HG03025 (cell line): ENCODE results near the gene ARHGEF6.

Source experiments
- ATAC-seq: cut with Tn5 transposase; IDR thresholded peaks from one replicate; pipeline ENCODE4 v1.9.1; 2021; ENCODE audit warnings: mild to moderate bottlenecking, moderate library complexity; ENCODE audit not compliant: unreplicated experiment, low FRiP score

ARHGEF6 gene

GRCh38 chrX:136652822-136653723, 127.7 kb downstream of the ARHGEF6 start:
- no peak for ATAC-seq

- no peak for ATAC-seq
Observed at GRCh38 chrX:136650811-136651210, 129.9 kb downstream of the ARHGEF6 start.

- no peak for ATAC-seq
Observed at GRCh38 chrX:136647677-136648360, 132.9 kb downstream of the ARHGEF6 start, which contains the start of gene CD40LG. CD40LG (plus strand) TSS chrX:136648158; CDS start chrX:136648249, 91 bp downstream.

GRCh38 chrX:136646602-136647239, 134.0 kb downstream of the ARHGEF6 start:
- no peak for ATAC-seq

- ATAC-seq = no peak
Observed at GRCh38 chrX:136643243-136643642, 137.5 kb downstream of the ARHGEF6 start.

GRCh38 chrX:136639506-136640176, 141.1 kb downstream of the ARHGEF6 start:
- ATAC-seq = no peak

GRCh38 chrX:136636121-136636520, 144.6 kb downstream of the ARHGEF6 start:
- ATAC-seq = no peak

GRCh38 chrX:136635235-136635634, 145.5 kb downstream of the ARHGEF6 start:
- ATAC-seq = no peak

GRCh38 chrX:136630881-136631280, 149.9 kb downstream of the ARHGEF6 start:
- no peak for ATAC-seq

GRCh38 chrX:136629084-136629750, 151.5 kb downstream of the ARHGEF6 start:
- ATAC-seq = no peak

- no peak for ATAC-seq
Observed at GRCh38 chrX:136627409-136627808, 153.3 kb downstream of the ARHGEF6 start.

GRCh38 chrX:136626891-136627290, 153.8 kb downstream of the ARHGEF6 start:
- no peak for ATAC-seq

- ATAC-seq = no peak
Observed at GRCh38 chrX:136626237-136626636, 154.5 kb downstream of the ARHGEF6 start.

GRCh38 chrX:136625246-136625645, 155.5 kb downstream of the ARHGEF6 start:
- ATAC-seq = no peak

GRCh38 chrX:136623396-136623795, 157.3 kb downstream of the ARHGEF6 start:
- ATAC-seq = no peak

- ATAC-seq = no peak
Observed at GRCh38 chrX:136622568-136622967, 158.2 kb downstream of the ARHGEF6 start.

- no peak for ATAC-seq
Observed at GRCh38 chrX:136620780-136621179, 160.0 kb downstream of the ARHGEF6 start.

- ATAC-seq = no peak
Observed at GRCh38 chrX:136619899-136620505, 160.7 kb downstream of the ARHGEF6 start.

- no peak for ATAC-seq
Observed at GRCh38 chrX:136616987-136617685, 163.6 kb downstream of the ARHGEF6 start.
